ENCODE results near the gene DNMBP. TPM values are rescaled to one million over a fixed set of nuclear protein-coding genes. Genes with fewer than 3 reads are reported as not detected.
"Not testable (repeated sequence)": the region's sequence is repeated elsewhere in the genome, so short reads cannot be mapped to it uniquely, and the experiment has no call there.

DNMBP gene
- total RNA-seq, 1 donor: 13.0 TPM

DNA sequence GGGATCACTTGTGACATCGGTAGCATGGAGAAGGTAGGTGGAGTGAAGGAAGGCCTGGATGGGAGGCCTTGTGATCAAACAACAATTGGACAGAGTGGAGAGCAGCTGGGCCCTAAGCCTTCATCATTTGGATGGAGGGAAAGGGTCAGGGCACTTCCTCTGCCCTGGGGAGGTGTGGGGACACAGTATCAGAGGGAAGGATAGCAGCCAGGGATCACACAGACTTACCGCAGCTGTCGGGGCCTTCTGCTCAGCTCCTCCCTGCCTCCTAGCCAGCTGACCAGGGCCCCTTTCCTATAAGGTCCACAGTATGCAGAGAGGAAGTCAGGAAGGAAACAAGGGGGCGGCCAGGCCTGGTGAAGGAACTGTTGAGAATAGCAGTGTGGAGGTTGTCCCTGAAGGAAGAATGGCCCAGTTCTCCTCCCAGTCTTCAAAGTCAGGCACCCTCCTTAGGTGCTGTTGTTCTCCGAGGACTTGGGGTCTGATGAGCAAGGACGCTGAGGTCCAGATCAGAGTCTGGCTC lies 165.3 kb downstream of the DNMBP start:
- no peak overlapping the region for H3K4me3 ChIP-seq (ENCODE audit: insufficient read depth, low read length)
- H3K4me1 ChIP-seq (ENCODE audit: insufficient read depth, low read length): peaks cover 21% of the 10 kb centered on the region
- no peaks in the 10 kb centered on the region for H3K27me3 ChIP-seq (ENCODE audit: insufficient read depth, low read length)
- no peaks in the 10 kb centered on the region for H3K79me2 ChIP-seq (ENCODE audit: insufficient read depth, low read length)
- H2AFZ ChIP-seq (ENCODE audit: low read length): peak overlapping the region; percentile 47
- H3K4me2 ChIP-seq (ENCODE audit: insufficient read depth, low read length): no peak overlapping the region
- TF ChIP-seq, protein P1, sequence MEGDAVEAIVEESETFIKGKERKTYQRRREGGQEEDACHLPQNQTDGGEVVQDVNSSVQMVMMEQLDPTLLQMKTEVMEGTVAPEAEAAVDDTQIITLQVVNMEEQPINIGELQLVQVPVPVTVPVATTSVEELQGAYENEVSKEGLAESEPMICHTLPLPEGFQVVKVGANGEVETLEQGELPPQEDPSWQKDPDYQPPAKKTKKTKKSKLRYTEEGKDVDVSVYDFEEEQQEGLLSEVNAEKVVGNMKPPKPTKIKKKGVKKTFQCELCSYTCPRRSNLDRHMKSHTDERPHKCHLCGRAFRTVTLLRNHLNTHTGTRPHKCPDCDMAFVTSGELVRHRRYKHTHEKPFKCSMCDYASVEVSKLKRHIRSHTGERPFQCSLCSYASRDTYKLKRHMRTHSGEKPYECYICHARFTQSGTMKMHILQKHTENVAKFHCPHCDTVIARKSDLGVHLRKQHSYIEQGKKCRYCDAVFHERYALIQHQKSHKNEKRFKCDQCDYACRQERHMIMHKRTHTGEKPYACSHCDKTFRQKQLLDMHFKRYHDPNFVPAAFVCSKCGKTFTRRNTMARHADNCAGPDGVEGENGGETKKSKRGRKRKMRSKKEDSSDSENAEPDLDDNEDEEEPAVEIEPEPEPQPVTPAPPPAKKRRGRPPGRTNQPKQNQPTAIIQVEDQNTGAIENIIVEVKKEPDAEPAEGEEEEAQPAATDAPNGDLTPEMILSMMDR (IDR thresholded peaks at IDR 0.05; ENCODE audit: extremely low read depth, low read depth, low read length): no peak
- H3K36me3 ChIP-seq (ENCODE audit: insufficient read depth, low read length): no peaks in the 10 kb centered on the region
- no peak for DNase-seq (ENCODE audit: insufficient read length, low spot score, missing footprints)
- H3K9me3 ChIP-seq (ENCODE audit: low read depth, low read length): no peaks in the 10 kb centered on the region
- no peaks in the 10 kb centered on the region for H4K20me1 ChIP-seq (ENCODE audit: insufficient read depth, low read length)
- no peak overlapping the region for H3K27ac ChIP-seq (ENCODE audit: low read depth, low read length)

DNA sequence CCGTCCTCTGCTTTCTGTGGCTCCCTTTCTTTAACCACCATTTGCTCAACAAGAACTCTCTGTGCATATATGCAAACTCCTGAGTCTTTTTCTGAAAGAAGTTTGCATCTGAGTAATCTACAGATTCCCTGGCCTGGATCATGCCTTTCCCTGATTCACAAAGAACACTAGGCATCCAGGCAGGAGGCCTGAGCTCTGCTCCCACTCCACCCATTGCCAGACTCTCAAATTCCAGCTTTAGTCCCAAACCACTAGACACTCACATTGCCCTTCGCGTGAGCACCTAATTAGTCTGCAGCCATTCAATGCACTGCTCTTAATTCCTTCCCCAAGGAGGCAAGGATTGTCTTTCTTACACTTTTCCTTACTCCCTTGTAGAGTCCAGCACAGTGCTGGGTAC lies 166.4 kb downstream of the DNMBP start:
- H3K36me3 ChIP-seq (ENCODE audit: insufficient read depth, low read length): no peaks in the 10 kb centered on the region
- H2AFZ ChIP-seq (ENCODE audit: low read length): peak overlapping the region; percentile 84
- no peaks in the 10 kb centered on the region for H4K20me1 ChIP-seq (ENCODE audit: insufficient read depth, low read length)
- TF ChIP-seq, protein P1 (IDR thresholded peaks at IDR 0.05; ENCODE audit: extremely low read depth, low read depth, low read length): no peak
- H3K4me1 ChIP-seq (ENCODE audit: insufficient read depth, low read length): peaks cover 21% of the 10 kb centered on the region
- no peaks in the 10 kb centered on the region for H3K27me3 ChIP-seq (ENCODE audit: insufficient read depth, low read length)
- H3K27ac ChIP-seq (ENCODE audit: low read depth, low read length): peak overlapping the region; percentile 24
- peak overlapping the region; percentile 37 for H3K4me2 ChIP-seq (ENCODE audit: insufficient read depth, low read length)
- no peaks in the 10 kb centered on the region for H3K79me2 ChIP-seq (ENCODE audit: insufficient read depth, low read length)
- no peaks in the 10 kb centered on the region for H3K9me3 ChIP-seq (ENCODE audit: low read depth, low read length)
- peak; percentile 67 for DNase-seq (ENCODE audit: insufficient read length, low spot score, missing footprints)
- no peak overlapping the region for H3K4me3 ChIP-seq (ENCODE audit: insufficient read depth, low read length)

DNA sequence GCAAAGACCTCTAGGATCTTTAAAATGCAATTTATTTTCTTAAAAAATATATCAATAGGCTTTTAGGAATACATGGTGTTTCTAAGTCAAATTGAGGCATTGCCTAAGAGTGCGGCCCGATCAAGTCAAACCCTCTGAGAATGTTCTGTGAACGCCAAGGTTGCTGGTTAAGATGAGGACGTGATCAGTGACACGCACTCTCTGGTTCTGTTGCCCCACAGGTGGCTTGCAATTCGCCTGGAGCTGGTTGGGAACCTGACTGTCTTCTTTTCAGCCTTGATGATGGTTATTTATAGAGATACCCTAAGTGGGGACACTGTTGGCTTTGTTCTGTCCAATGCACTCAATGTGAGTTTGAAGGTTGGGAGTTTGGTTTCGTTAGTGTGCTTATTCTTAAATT lies 168.0 kb downstream of the DNMBP start:
- DNase-seq (ENCODE audit: insufficient read length, low spot score, missing footprints): no peak
- Histone ChIP-seq H3K27me3 (ENCODE audit: insufficient read depth, low read length) (no peaks in the 10 kb centered on the region), H3K4me1 (ENCODE audit: insufficient read depth, low read length) (peaks cover 21% of the 10 kb centered on the region), H4K20me1 (ENCODE audit: insufficient read depth, low read length) (no peaks in the 10 kb centered on the region), H3K9me3 (ENCODE audit: low read depth, low read length) (no peaks in the 10 kb centered on the region), H3K36me3 (ENCODE audit: insufficient read depth, low read length) (no peaks in the 10 kb centered on the region), H3K79me2 (ENCODE audit: insufficient read depth, low read length) (no peaks in the 10 kb centered on the region), H3K4me2 (ENCODE audit: insufficient read depth, low read length) (no peak overlapping the region), H3K4me3 (ENCODE audit: insufficient read depth, low read length) (no peak overlapping the region), H2AFZ (ENCODE audit: low read length) (no peak overlapping the region), H3K27ac (ENCODE audit: low read depth, low read length) (no peak overlapping the region)
- TF ChIP-seq, protein P1 (IDR thresholded peaks at IDR 0.05; ENCODE audit: extremely low read depth, low read depth, low read length): no peak

DNA sequence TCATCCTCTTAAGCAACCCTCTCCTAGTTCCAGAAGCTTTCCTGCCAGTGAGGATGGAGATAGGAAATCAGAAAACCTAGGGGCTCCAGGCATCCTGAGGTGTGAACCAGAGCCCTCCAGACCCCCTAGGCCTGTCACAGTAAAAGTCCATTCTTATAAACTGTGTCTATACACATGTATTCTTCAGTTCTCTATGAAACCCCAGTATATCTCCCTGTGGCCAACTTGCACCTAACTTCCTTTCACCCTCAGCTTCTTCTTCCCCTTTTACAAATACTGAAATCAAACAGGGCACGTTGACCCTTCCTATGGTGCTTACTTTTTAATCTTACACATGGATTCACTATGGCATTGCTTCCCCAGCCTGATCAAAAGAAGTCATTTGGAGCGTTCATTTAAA lies 168.9 kb downstream of the DNMBP start:
- not testable (repeated sequence) for H3K4me3 ChIP-seq (ENCODE audit: insufficient read depth, low read length); H4K20me1 ChIP-seq (ENCODE audit: insufficient read depth, low read length); DNase-seq (ENCODE audit: insufficient read length, low spot score, missing footprints); H3K27me3 ChIP-seq (ENCODE audit: insufficient read depth, low read length); H3K4me2 ChIP-seq (ENCODE audit: insufficient read depth, low read length); H2AFZ ChIP-seq (ENCODE audit: low read length); H3K9me3 ChIP-seq (ENCODE audit: low read depth, low read length); H3K27ac ChIP-seq (ENCODE audit: low read depth, low read length); H3K36me3 ChIP-seq (ENCODE audit: insufficient read depth, low read length); H3K79me2 ChIP-seq (ENCODE audit: insufficient read depth, low read length)
- H3K4me1 ChIP-seq (ENCODE audit: insufficient read depth, low read length): peaks cover 14% of the 10 kb centered on the region

All from osteoblast (primary cell).